Thyroid gland (tissue), 4 donors: Measurements from ENCODE around the gene TAPBP.

Experiments used
- CTCF ChIP-seq, 6 experiments: fragments of 200-600 bp in 3 of 6; fragments of 450-650 bp in 3 of 6; sonication (generic) in 3 of 6; IDR thresholded peaks; one replicate each; pipeline ENCODE4 v1.5.1; 2016 to 2019; ENCODE audit warnings: antibody characterized with exemption in 6 of 6, mild to moderate bottlenecking in 2 of 6, inconsistent platforms in 1 of 6, moderate library complexity in 1 of 6
- POLR2A ChIP-seq, 2 donors: fragments of 450-650 bp; IDR thresholded peaks; one replicate each; pipeline ENCODE4 v1.6.1; 2017; ENCODE audit warnings: antibody characterized with exemption in 2 of 2, mild to moderate bottlenecking in 2 of 2, moderate library complexity in 1 of 2

- TF ChIP-seq POLR2A (IDR thresholded peaks at IDR 0.05): no peak
- no peak for TF ChIP-seq CTCF (IDR thresholded peaks at IDR 0.05)
Measured at GRCh38 chr6:33333666-33334065, 19.8 kb upstream of the TAPBP start.
